HCT116 (cell line): Measurements from ENCODE around the gene TMA7B. TPM values are rescaled to one million over a fixed set of nuclear protein-coding genes. Genes with fewer than 3 reads are reported as not detected.

Experiments
- ATAC-seq: fragments of 200-7000 bp; cut with Tn5 transposase; 2 replicates; pipeline ENCODE4 v1.9.1; 2020; ENCODE audit warnings: mild to moderate bottlenecking, moderate library complexity
- BruUV-seq: library from RNA; stranded (reverse); fragments of 400-500 nt; replicated peaks from 2 replicates; lab custom pipeline; 2021; lab: Mats Ljungman, UMichigan
- CTCF ChIA-PET: fragments of 300-600 bp; sonication (Branson Sonifier 250); formaldehyde crosslinking; loops from one replicate; lab custom pipeline; 2021; ENCODE audit warnings: antibody characterized with exemption; lab: Charles Lee
- POLR2A ChIA-PET: fragments of 300-600, 350-600 bp; sonication (Branson Sonifier 250); formaldehyde crosslinking; loops from one replicate; lab custom pipeline; 2021; ENCODE audit warnings: antibody characterized with exemption; lab: Charles Lee
- RAD21 ChIA-PET, 2 experiments: fragments of 300-600 bp; sonication (Branson Sonifier 250); formaldehyde crosslinking; loops; one replicate each; lab custom pipeline; 2023; ENCODE audit warnings: low total read pairs in 2 of 2; ENCODE audit not compliant: uncharacterized antibody in 2 of 2, unreplicated experiment in 2 of 2, low non-redundant PET in 1 of 2; lab: Charles Lee
- DNase-seq: peaks from one replicate; pipeline ENCODE4 v3.0.0-alpha.2; 2010; ENCODE audit warnings: low read depth, low spot score
- H2AFZ ChIP-seq: fragments of 200-600 bp; shearing (Covaris generic), sonication (generic); 2 replicates; pipeline ENCODE4 v1.6.1; 2017; ENCODE audit warnings: low read depth, mixed run types, mixed read lengths, antibody characterized with exemption, low read length; ENCODE audit not compliant: poor library complexity, severe bottlenecking
- H3K27ac ChIP-seq: 2 replicates; pipeline ENCODE4 v1.5.1; 2012; ENCODE audit warnings: low read depth, low read length
- H3K27me3 ChIP-seq: fragments of 200-600 bp; sonication (generic); 2 replicates; pipeline ENCODE4 v1.6.1; 2016; ENCODE audit warnings: mixed run types, low read length, mixed read lengths; ENCODE audit not compliant: insufficient read depth
- H3K36me3 ChIP-seq, 2 experiments: fragments of 200-500 bp in 1 of 2; fragments of 200-600 bp in 1 of 2; sonication (Bioruptor generic) in 1 of 2; sonication (generic) in 1 of 2; 2 replicates each; pipeline versions ENCODE4 v1.5.1 to v1.6.1; 2014 to 2016; ENCODE audit warnings: low read length in 2 of 2, inconsistent platforms in 1 of 2, mixed read lengths in 1 of 2, mixed run types in 1 of 2; ENCODE audit not compliant: insufficient read depth in 2 of 2, control insufficient read depth in 1 of 2
- H3K4me1 ChIP-seq, 2 experiments: fragments of 200-600 bp in 1 of 2; sonication (generic) in 1 of 2; 2 replicates each; pipeline versions ENCODE4 v1.5.1 to v1.6.1; 2012 to 2017; ENCODE audit warnings: low read length in 2 of 2, inconsistent platforms in 1 of 2, mild to moderate bottlenecking in 1 of 2, mixed read lengths in 1 of 2, mixed run types in 1 of 2, moderate library complexity in 1 of 2; ENCODE audit not compliant: insufficient read depth in 2 of 2, control insufficient read depth in 1 of 2
- H3K4me2 ChIP-seq: fragments of 200-600 bp; sonication (generic); 2 replicates; pipeline ENCODE4 v1.6.1; 2017; ENCODE audit warnings: mixed run types, low read length, mixed read lengths
- H3K4me3 ChIP-seq, 2 experiments: fragments of 200-600 bp in 1 of 2; sonication (generic) in 1 of 2; replicated peaks in 1 of 2; 2 replicates each; pipeline ENCODE4 v1.5.1; 2011 to 2016; ENCODE audit warnings: low read length in 2 of 2, control low read depth in 1 of 2, low read depth in 1 of 2, mild to moderate bottlenecking in 1 of 2, mixed read lengths in 1 of 2, mixed run types in 1 of 2
- H3K79me2 ChIP-seq: fragments of 200-600 bp; sonication (generic); 2 replicates; pipeline ENCODE4 v1.6.1; 2017; ENCODE audit warnings: mild to moderate bottlenecking, mixed run types, low read length, moderate library complexity, mixed read lengths; ENCODE audit not compliant: insufficient read depth
- H3K9ac ChIP-seq: fragments of 200-600 bp; sonication (generic); 2 replicates; pipeline ENCODE4 v1.6.1; 2016; ENCODE audit warnings: low read length, mixed read lengths
- H3K9me2 ChIP-seq: fragments of 200-600 bp; sonication (generic), shearing (Covaris generic); 2 replicates; pipeline ENCODE4 v1.6.1; 2017; ENCODE audit warnings: mixed run types, mild to moderate bottlenecking, moderate library complexity; ENCODE audit not compliant: insufficient read depth
- H3K9me3 ChIP-seq, 2 experiments: fragments of 200-500 bp in 1 of 2; fragments of 200-600 bp in 1 of 2; sonication (Bioruptor generic) in 1 of 2; sonication (generic) in 1 of 2; 2 replicates each; pipeline ENCODE4 v1.6.1; 2014 to 2017; ENCODE audit warnings: low read length in 2 of 2, mixed read lengths in 2 of 2, inconsistent platforms in 1 of 2, low read depth in 1 of 2, mild to moderate bottlenecking in 1 of 2, mixed run types in 1 of 2, moderate library complexity in 1 of 2; ENCODE audit not compliant: control insufficient read depth in 1 of 2, insufficient read depth in 1 of 2
- H4K20me1 ChIP-seq: fragments of 200-600 bp; sonication (generic), shearing (Covaris generic); 2 replicates; pipeline ENCODE4 v1.6.1; 2017; ENCODE audit warnings: mixed run types, mild to moderate bottlenecking, moderate library complexity; ENCODE audit not compliant: insufficient read depth
- CBX3 ChIP-seq: IDR thresholded peaks from 2 replicates; pipeline ENCODE4 v1.6.1; 2012; ENCODE audit warnings: low read depth
- CEBPB ChIP-seq: IDR thresholded peaks from 2 replicates; pipeline ENCODE4 v1.6.1; 2012; ENCODE audit warnings: low read depth
- CTCF ChIP-seq, 3 experiments: fragments of 200-600 bp in 1 of 3; sonication (generic) in 1 of 3; IDR thresholded peaks in 2 of 3; conservative IDR thresholded peaks in 1 of 3; 2 replicates each; pipeline ENCODE4 v1.5.1; 2012 to 2017; ENCODE audit warnings: low read depth in 2 of 3, low read length in 2 of 3, antibody characterized with exemption in 1 of 3, borderline replicate concordance in 1 of 3, control low read depth in 1 of 3, mild to moderate bottlenecking in 1 of 3, mixed read lengths in 1 of 3, mixed run types in 1 of 3, moderate library complexity in 1 of 3; ENCODE audit not compliant: insufficient read depth in 1 of 3
- EGR1 ChIP-seq: IDR thresholded peaks from 2 replicates; pipeline ENCODE4 v1.6.1; 2012; ENCODE audit warnings: low read depth
- ELF1 ChIP-seq: IDR thresholded peaks from 2 replicates; pipeline ENCODE4 v1.6.1; 2012; ENCODE audit warnings: low read depth, borderline replicate concordance
- EZH2 ChIP-seq: fragments of 200-600 bp; sonication (generic); IDR thresholded peaks from 2 replicates; pipeline ENCODE4 v1.6.1; 2017; ENCODE audit warnings: antibody characterized with exemption, mixed run types
- FOSL1 ChIP-seq: IDR thresholded peaks from 2 replicates; pipeline ENCODE4 v1.6.1; 2012; ENCODE audit warnings: low read depth
- JUND ChIP-seq: IDR thresholded peaks from 2 replicates; pipeline ENCODE4 v1.6.1; 2012
- MAX ChIP-seq: IDR thresholded peaks from 2 replicates; pipeline ENCODE4 v1.6.1; 2012
- POLR2A ChIP-seq: IDR thresholded peaks from 2 replicates; pipeline ENCODE4 v1.7.0; 2011; ENCODE audit warnings: borderline replicate concordance; ENCODE audit not compliant: insufficient read depth, insufficient read length; ENCODE audit errors: extremely low read depth
- POLR2AphosphoS5 ChIP-seq: IDR thresholded peaks from 2 replicates; pipeline ENCODE4 v1.6.1; 2011; ENCODE audit warnings: mild to moderate bottlenecking, low read depth, low read length, moderate library complexity
- RAD21 ChIP-seq: IDR thresholded peaks from 2 replicates; pipeline ENCODE4 v1.6.1; 2012; ENCODE audit warnings: low read depth, mild to moderate bottlenecking
- REST ChIP-seq: IDR thresholded peaks from 2 replicates; pipeline ENCODE4 v1.6.1; 2012; ENCODE audit warnings: low read depth
- SIN3A ChIP-seq: IDR thresholded peaks from 2 replicates; pipeline ENCODE4 v1.6.1; 2012; ENCODE audit warnings: low read depth
- ZBTB33 ChIP-seq: IDR thresholded peaks from 2 replicates; pipeline ENCODE4 v1.6.1; 2011; ENCODE audit warnings: mild to moderate bottlenecking, low read length, moderate library complexity; ENCODE audit not compliant: insufficient replicate concordance; ENCODE audit errors: extremely low read depth
- ZFX ChIP-seq: fragments of 450-650 bp; IDR thresholded peaks from 2 replicates; pipeline ENCODE4 v1.6.1; 2017
- ZNF274 ChIP-seq: fragments of 200-500 bp; sonication (Bioruptor generic); IDR thresholded peaks from 2 replicates; pipeline ENCODE4 v1.6.1; 2014; ENCODE audit warnings: mild to moderate bottlenecking, low read depth, low read length, inconsistent platforms
- intact Hi-C: fragments of 100-400 bp; cut with micrococcal nuclease; formaldehyde crosslinking; loops from 2 replicates; pipeline ENCODE4 v1.10.0; 2022
- total RNA-seq: library from RNA; stranded (reverse); gene quantifications from one replicate; pipeline ENCODE4 v1.2.1, GENCODE V29; 2021; ENCODE audit not compliant: unreplicated experiment

The TMA7B gene
- total RNA-seq, 1 experiment from 2014 or later: not detected

- Histone ChIP-seq H3K36me3 (no peaks in the 10 kb centered on the region), H3K9me2 (no peaks in the 10 kb centered on the region), H3K27me3 (no peaks in the 10 kb centered on the region), H3K4me2 (no peak overlapping the region), H4K20me1 (no peaks in the 10 kb centered on the region), H3K79me2 (peaks cover 41% of the 10 kb centered on the region), H3K27ac (no peak overlapping the region), H3K4me1 (peaks cover 5 to 6% of the 10 kb centered on the region in 2 experiments; a peak in 2 of 4 replicates), H3K9ac (no peak overlapping the region), H3K4me3 (no peak overlapping the region), H2AFZ (no peak overlapping the region), H3K9me3 (no peaks in the 10 kb centered on the region)
- intact Hi-C loops: no loop called here
- TF ChIP-seq JUND: no peak
- TF ChIP-seq CBX3: no peak
- TF ChIP-seq FOSL1: no peak
- TF ChIP-seq ELF1: no peak
- TF ChIP-seq ZNF274: no peak
- TF ChIP-seq EZH2: no peak
- no peak for TF ChIP-seq RAD21
- no peak for TF ChIP-seq ZFX
- TF ChIP-seq SIN3A: no peak
- TF ChIP-seq CEBPB: no peak
- no peak for TF ChIP-seq POLR2A
- no peak for TF ChIP-seq ZBTB33
- TF ChIP-seq POLR2AphosphoS5: no peak
- no peak for TF ChIP-seq CTCF (IDR thresholded peaks at IDR 0.05 in 2 of 3, conservative IDR thresholded peaks at IDR 0.05 in 1 of 3; ENCODE audit: borderline replicate concordance in 1 of 3, insufficient read depth in 1 of 3, low read depth in 2 of 3, low read length in 2 of 3)
- TF ChIP-seq MAX: no peak
- no peak for TF ChIP-seq EGR1
- no peak for TF ChIP-seq REST
- ATAC-seq (no peak), DNase-seq (no peak)
- POLR2A ChIA-PET: interaction anchor here (0.6 kb wide), 1 partner anchor 483 kb away, joined by 3 read pairs; no protein-coding TSS in a partner anchor
- CTCF ChIA-PET: no interaction called here
- RAD21 ChIA-PET: no interaction called here
- BruUV-seq: no TSS peak
Observed at GRCh38 chr22:40006641-40007040, 46.4 kb downstream of the TMA7B start.
